GM12878 (cell line): ENCODE results near the gene RER1. TPM values are rescaled to one million over a fixed set of nuclear protein-coding genes. Genes with fewer than 3 reads are reported as not detected.

Experiments used
- ATF7 ChIP-seq: fragments of 450-650 bp; IDR thresholded peaks from 2 replicates; pipeline ENCODE4 v1.6.1; 2016; ENCODE audit warnings: low read depth, mild to moderate bottlenecking
- CHD2 ChIP-seq: IDR thresholded peaks from 2 replicates; pipeline ENCODE4 v1.6.1; 2011; ENCODE audit warnings: low read depth, low read length, improper control_type of control experiment, borderline replicate concordance
- CREB1 ChIP-seq: IDR thresholded peaks from 2 replicates; pipeline ENCODE4 v1.6.1; 2012; ENCODE audit warnings: low read depth, mild to moderate bottlenecking, inconsistent platforms
- CREM ChIP-seq: IDR thresholded peaks from 2 replicates; pipeline ENCODE4 v1.6.1; 2014; ENCODE audit warnings: antibody characterized with exemption, low read depth
- EGR1 ChIP-seq, 2 experiments: IDR thresholded peaks; 1 replicate in 1 of 2; 2 replicates in 1 of 2; pipeline ENCODE4 v1.6.1; 2011 to 2012; ENCODE audit warnings: low read depth in 2 of 2, low read length in 2 of 2, borderline replicate concordance in 1 of 2, mild to moderate bottlenecking in 1 of 2, moderate library complexity in 1 of 2
- FOS ChIP-seq: IDR thresholded peaks from 3 replicates; pipeline ENCODE4 v1.6.1; 2011; ENCODE audit warnings: borderline replicate concordance; ENCODE audit not compliant: insufficient read length; ENCODE audit errors: extremely low read depth
- KDM1A ChIP-seq: fragments of 200-600 bp; sonication (generic); IDR thresholded peaks from 2 replicates; pipeline ENCODE4 v1.6.1; 2016; ENCODE audit warnings: borderline replicate concordance
- MLLT1 ChIP-seq: fragments of 450-650 bp; IDR thresholded peaks from 2 replicates; pipeline ENCODE4 v1.6.1; 2016; ENCODE audit warnings: mild to moderate bottlenecking
- NBN ChIP-seq: fragments of 450-650 bp; IDR thresholded peaks from 2 replicates; pipeline ENCODE4 v1.6.1; 2016
- NKRF ChIP-seq: fragments of 450-650 bp; conservative IDR thresholded peaks from 2 replicates; pipeline ENCODE4 v1.6.1; 2017; ENCODE audit warnings: mild to moderate bottlenecking, moderate library complexity
- NR2F1 ChIP-seq: fragments of 450-650 bp; conservative IDR thresholded peaks from 2 replicates; pipeline ENCODE4 v1.6.1; 2017; ENCODE audit warnings: mild to moderate bottlenecking
- PAX5 ChIP-seq: IDR thresholded peaks from 2 replicates; pipeline ENCODE4 v1.6.1; 2011; ENCODE audit warnings: low read depth, low read length, borderline replicate concordance
- SMAD1 ChIP-seq: fragments of 450-650 bp; IDR thresholded peaks from 2 replicates; pipeline ENCODE4 v1.6.1; 2018; ENCODE audit warnings: mild to moderate bottlenecking, low read depth; ENCODE audit not compliant: partially characterized antibody
- SRF ChIP-seq, 2 experiments: IDR thresholded peaks; 2 replicates each; pipeline ENCODE4 v1.6.1; 2011; ENCODE audit warnings: low read depth in 2 of 2, low read length in 2 of 2, mild to moderate bottlenecking in 1 of 2, moderate library complexity in 1 of 2
- TCF12 ChIP-seq: IDR thresholded peaks from 2 replicates; pipeline ENCODE4 v1.6.1; 2011; ENCODE audit warnings: low read depth, mild to moderate bottlenecking, low read length
- ZNF687 ChIP-seq: fragments of 450-650 bp; IDR thresholded peaks from 2 replicates; pipeline ENCODE4 v1.6.1; 2017; ENCODE audit warnings: mild to moderate bottlenecking, moderate library complexity
- polyA plus RNA-seq, 11 experiments: library from polyadenylated mRNA; depleted of rRNA in 4 of 11; unstranded in 6 of 11; stranded (reverse) in 5 of 11; fragments of >200 nt; fragmentation: Nextera tagmentation in 4 of 11; fragmentation: Illumina TruSeq in 1 of 11; extraction: Ambion mirVana in 4 of 11; extraction: Trizol in 1 of 11; gene quantifications; 1 replicate in 1 of 11; 2 replicates in 10 of 11; pipeline versions ENCODE4 v1.2.1 to v1.2.3, GENCODE V29; 2011 to 2016; ENCODE audit warnings: inconsistent platforms in 2 of 11, missing spikeins in 2 of 11, low read depth in 1 of 11
- total RNA-seq, 4 experiments: library from RNA; depleted of rRNA in 3 of 4; stranded (reverse); fragments of >200 nt in 3 of 4; fragmentation: Illumina TruSeq in 1 of 4; extraction: Trizol in 1 of 4; gene quantifications; 2 replicates each; pipeline versions ENCODE4 v1.2.1 to v1.2.3, GENCODE V29; 2013 to 2021
- TF ChIP-seq, protein P1 (sequence below): fragments of 450-650 bp; IDR thresholded peaks from 2 replicates; pipeline ENCODE4 v1.6.1; 2017; ENCODE audit warnings: low read depth, mild to moderate bottlenecking, moderate library complexity
- TF ChIP-seq, protein P2 (sequence below): IDR thresholded peaks from 2 replicates; pipeline ENCODE4 v1.6.1; 2011; ENCODE audit warnings: low read depth, low read length, improper control_type of control experiment, borderline replicate concordance

Gene RER1
- total and polyA plus RNA-seq, 10 of the 15 experiments (the other 5 are each of a cell fraction or from before 2014, with no cell fraction given) = 29.2 to 274 (median 136) TPM

DNA sequence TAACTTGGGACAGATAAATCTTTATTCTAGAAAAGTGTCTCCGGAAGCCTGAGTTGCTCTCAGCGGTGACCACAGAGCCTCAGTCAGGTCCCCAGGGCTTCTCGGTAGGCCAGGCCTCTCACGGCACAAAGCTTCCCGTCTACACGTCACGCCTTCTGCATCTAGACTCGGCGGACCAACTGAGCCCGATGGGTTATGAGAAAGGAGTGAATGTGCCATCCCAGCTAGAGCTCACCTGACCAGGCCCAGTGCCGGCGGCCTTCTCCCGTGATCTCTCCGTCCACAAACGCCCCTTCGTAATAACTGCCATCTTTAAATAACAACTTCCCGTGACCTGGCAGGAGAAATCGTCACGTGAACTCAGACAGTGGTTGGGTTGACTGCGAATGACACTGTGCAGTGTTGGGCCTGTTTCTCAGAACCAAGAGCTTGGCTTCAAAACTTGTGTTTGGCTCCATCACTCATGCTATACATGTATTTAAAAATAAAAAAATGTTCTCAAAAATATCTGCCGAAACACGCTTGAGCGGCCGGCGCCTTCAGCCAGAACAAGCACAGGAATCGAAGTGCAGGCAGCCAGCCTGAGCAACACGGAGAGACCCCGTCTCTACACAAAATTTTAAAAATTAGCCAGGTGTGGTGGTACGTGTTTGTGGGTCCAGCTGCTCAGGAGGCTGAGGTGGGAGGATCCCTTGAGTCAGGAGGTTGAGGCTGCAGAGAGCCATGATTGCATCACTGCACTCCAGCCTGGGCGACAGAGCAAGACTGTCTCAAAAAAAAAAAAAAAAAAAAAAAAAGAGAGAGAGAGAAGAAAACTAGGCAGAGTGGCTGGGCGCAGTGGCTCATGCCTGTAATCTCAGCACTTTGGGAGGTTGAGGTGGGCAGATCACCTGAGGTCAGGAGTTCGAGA is 3.4 kb upstream of the RER1 start (continued):
- TF ChIP-seq ZNF687 (peak; percentile 88), ATF7 (peak; percentile 28; the same call in 1 of the 2 replicates), NKRF (0 out of 2 replicates have a peak, but pooled peaks have one; percentile 47), NR2F1 (no peak), FOS (no peak), TCF12 (0 out of 2 replicates have a peak, but pooled peaks have one; percentile 6), NBN (peak; percentile 26; the same call in 1 of the 2 replicates), CHD2 (0 out of 2 replicates have a peak, but pooled peaks have one; percentile 35), EGR1 (IDR thresholded peaks at IDR 0.05; ENCODE audit: borderline replicate concordance in 1 of 2, low read depth in 2 of 2, low read length in 2 of 2) (no peak), SRF (IDR thresholded peaks at IDR 0.05; ENCODE audit: low read depth in 2 of 2, low read length in 2 of 2) (no peak), CREM (peak; percentile 72), PAX5 (peak; percentile 66; the same call in 1 of the 2 replicates), CREB1 (peak; percentile 59; the same call in 1 of the 2 replicates), KDM1A (no peak), MLLT1 (no peak), SMAD1 (peak; percentile 50)
- TF ChIP-seq, protein P1, sequence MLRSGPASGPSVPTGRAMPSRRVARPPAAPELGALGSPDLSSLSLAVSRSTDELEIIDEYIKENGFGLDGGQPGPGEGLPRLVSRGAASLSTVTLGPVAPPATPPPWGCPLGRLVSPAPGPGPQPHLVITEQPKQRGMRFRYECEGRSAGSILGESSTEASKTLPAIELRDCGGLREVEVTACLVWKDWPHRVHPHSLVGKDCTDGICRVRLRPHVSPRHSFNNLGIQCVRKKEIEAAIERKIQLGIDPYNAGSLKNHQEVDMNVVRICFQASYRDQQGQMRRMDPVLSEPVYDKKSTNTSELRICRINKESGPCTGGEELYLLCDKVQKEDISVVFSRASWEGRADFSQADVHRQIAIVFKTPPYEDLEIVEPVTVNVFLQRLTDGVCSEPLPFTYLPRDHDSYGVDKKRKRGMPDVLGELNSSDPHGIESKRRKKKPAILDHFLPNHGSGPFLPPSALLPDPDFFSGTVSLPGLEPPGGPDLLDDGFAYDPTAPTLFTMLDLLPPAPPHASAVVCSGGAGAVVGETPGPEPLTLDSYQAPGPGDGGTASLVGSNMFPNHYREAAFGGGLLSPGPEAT = peak; percentile 55; the same call in 1 of the 2 replicates
- TF ChIP-seq, protein P2, sequence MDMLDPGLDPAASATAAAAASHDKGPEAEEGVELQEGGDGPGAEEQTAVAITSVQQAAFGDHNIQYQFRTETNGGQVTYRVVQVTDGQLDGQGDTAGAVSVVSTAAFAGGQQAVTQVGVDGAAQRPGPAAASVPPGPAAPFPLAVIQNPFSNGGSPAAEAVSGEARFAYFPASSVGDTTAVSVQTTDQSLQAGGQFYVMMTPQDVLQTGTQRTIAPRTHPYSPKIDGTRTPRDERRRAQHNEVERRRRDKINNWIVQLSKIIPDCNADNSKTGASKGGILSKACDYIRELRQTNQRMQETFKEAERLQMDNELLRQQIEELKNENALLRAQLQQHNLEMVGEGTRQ = peak; percentile 21; the same call in 1 of the 2 replicates
